SK-MEL-5 (cell line): ENCODE data around the gene ITGB4. TPM values are rescaled to one million over a fixed set of nuclear protein-coding genes. Genes with fewer than 3 reads are reported as not detected.

Experiments
- DNase-seq: peaks from one replicate; pipeline ENCODE4 v3.0.0-alpha.2; 2016; ENCODE audit warnings: low read depth, low spot score
- in situ Hi-C: cut with HindIII; loops from 2 replicates; pipeline ENCODE4 v1.10.0; 2016; ENCODE audit warnings: low sequenced_read_pairs, high pct_unique_total_duplicates, low pct_unique_long_range_greater_than_20kb
- total RNA-seq: library from RNA; depleted of rRNA; stranded (reverse); fragments of >200 nt; shearing (Covaris generic); gene quantifications from 2 replicates; pipeline ENCODE4 v1.2.3, GENCODE V29; 2014

Gene ITGB4
- total RNA-seq, 1 experiment from 2014 or later: 0.05 TPM

- no peak for DNase-seq
- in situ Hi-C loops: no loop called here
Measured at GRCh38 chr17:75722542-75723095, 1.4 kb downstream of the ITGB4 start.

GRCh38 chr17:75723171-75723930 is 2.1 kb downstream of the ITGB4 start:
- DNase-seq: no peak
- in situ Hi-C loops: no loop called here

GRCh38 chr17:75724016-75725003 is 3.1 kb downstream of the ITGB4 start:
- in situ Hi-C loops: no loop called here
- no peak for DNase-seq

- in situ Hi-C loops: no loop called here
- DNase-seq: no peak
Measured at GRCh38 chr17:75725504-75725903, 4.2 kb downstream of the ITGB4 start.

- DNase-seq: no peak
- in situ Hi-C loops: no loop called here
Measured at GRCh38 chr17:75727391-75727790, 6.1 kb downstream of the ITGB4 start.

- in situ Hi-C loops: no loop called here
- no peak for DNase-seq
Measured at GRCh38 chr17:75729351-75729750, 8.1 kb downstream of the ITGB4 start.

GRCh38 chr17:75730065-75730464 is 8.8 kb downstream of the ITGB4 start:
- in situ Hi-C loops: no loop called here
- no peak for DNase-seq

- in situ Hi-C loops: no loop called here
- DNase-seq: no peak
Measured at GRCh38 chr17:75731086-75731715, 9.9 kb downstream of the ITGB4 start.

GRCh38 chr17:75731716-75732498 is 10.6 kb downstream of the ITGB4 start:
- in situ Hi-C loops: no loop called here

GRCh38 chr17:75733471-75733870 is 12.2 kb downstream of the ITGB4 start:
- in situ Hi-C loops: no loop called here
- DNase-seq: no peak

More at GRCh38 chr17:75731716-75732498, 10.6 kb downstream of the ITGB4 start:
- DNase-seq: no peak

- in situ Hi-C loops: no loop called here
- DNase-seq: no peak
Measured at GRCh38 chr17:75734674-75735294, 13.5 kb downstream of the ITGB4 start.

GRCh38 chr17:75736173-75736835 is 15.0 kb downstream of the ITGB4 start:
- no peak for DNase-seq
- in situ Hi-C loops: no loop called here

- DNase-seq: no peak
- in situ Hi-C loops: no loop called here
Measured at GRCh38 chr17:75737133-75737962, 16.1 kb downstream of the ITGB4 start.

- DNase-seq: no peak
- in situ Hi-C loops: no loop called here
Measured at GRCh38 chr17:75738218-75738802, 17.1 kb downstream of the ITGB4 start.

- no peak for DNase-seq
- in situ Hi-C loops: no loop called here
Measured at GRCh38 chr17:75739174-75739573, 17.9 kb downstream of the ITGB4 start.
